Spleen (tissue), 11 donors: ENCODE measurements around the gene HES1. TPM values are rescaled to one million over a fixed set of nuclear protein-coding genes. Genes with fewer than 3 reads are reported as not detected.
A peak's percentile ranks its signal among the peaks of the same experiment; 100 is the strongest.

ENCODE experiments used
- DNase-seq: peaks from one replicate; pipeline ENCODE4 v3.0.0-alpha.2; 2020
- H3K27ac ChIP-seq, 8 donors: fragments of 200-600 bp; sonication (generic) in 7 of 8; 1 replicate in 4 of 8; 2 replicates in 4 of 8; pipeline versions ENCODE4 v1.5.0 to v1.8.0; 2016 to 2021; ENCODE audit warnings: inconsistent platforms in 4 of 8, mild to moderate bottlenecking in 4 of 8, moderate library complexity in 1 of 8
- H3K27me3 ChIP-seq, 7 donors: fragments of 200-600 bp; sonication (generic) in 6 of 7; replicated peaks in 1 of 7; 1 replicate in 4 of 7; 2 replicates in 3 of 7; pipeline versions ENCODE4 v1.5.0 to v1.8.0; 2016 to 2021; ENCODE audit warnings: inconsistent platforms in 3 of 7, mild to moderate bottlenecking in 1 of 7
- H3K36me3 ChIP-seq, 6 donors: fragments of 200-600 bp; sonication (generic) in 5 of 6; 1 replicate in 4 of 6; 2 replicates in 2 of 6; pipeline versions ENCODE4 v1.5.0 to v1.8.0; 2016 to 2021; ENCODE audit warnings: inconsistent platforms in 2 of 6
- H3K4me1 ChIP-seq, 6 donors: fragments of 200-600 bp; sonication (generic) in 5 of 6; 1 replicate in 3 of 6; 2 replicates in 3 of 6; pipeline versions ENCODE4 v1.5.0 to v1.8.0; 2016 to 2021; ENCODE audit warnings: inconsistent platforms in 3 of 6
- H3K4me3 ChIP-seq, 8 donors: fragments of 200-600 bp; sonication (generic) in 7 of 8; 1 replicate in 4 of 8; 2 replicates in 4 of 8; pipeline versions ENCODE4 v1.5.0 to v1.8.0; 2016 to 2021; ENCODE audit warnings: inconsistent platforms in 4 of 8, mild to moderate bottlenecking in 4 of 8, moderate library complexity in 2 of 8
- H3K9me3 ChIP-seq, 8 donors: fragments of 200-600 bp; sonication (generic) in 7 of 8; 1 replicate in 4 of 8; 2 replicates in 4 of 8; pipeline versions ENCODE4 v1.5.0 to v1.8.0; 2016 to 2021; ENCODE audit warnings: inconsistent platforms in 4 of 8
- CTCF ChIP-seq, 11 experiments: fragments of 200-600 bp in 7 of 11; fragments of 450-650 bp in 4 of 11; sonication (generic) in 4 of 11; IDR thresholded peaks in 8 of 11; conservative IDR thresholded peaks in 3 of 11; 1 replicate in 7 of 11; 2 replicates in 4 of 11; pipeline versions ENCODE4 v1.4.0 to v1.8.0; 2016 to 2021; ENCODE audit warnings: antibody characterized with exemption in 11 of 11, inconsistent platforms in 4 of 11, mild to moderate bottlenecking in 1 of 11
- POLR2A ChIP-seq, 3 donors: fragments of 450-650 bp; IDR thresholded peaks; one replicate each; pipeline ENCODE4 v1.5.1; 2017; ENCODE audit warnings: antibody characterized with exemption in 3 of 3, mild to moderate bottlenecking in 1 of 3
- POLR2AphosphoS5 ChIP-seq, 3 donors: sonication (generic); formaldehyde crosslinking; IDR thresholded peaks; one replicate each; pipeline ENCODE4 v1.5.1; 2017; ENCODE audit warnings: antibody characterized with exemption in 3 of 3
- WGBS, 5 donors: extraction: QIAGEN DNeasy Blood & Tissue Kit in 3 of 5; methylation state at CpG; one replicate each; pipeline versions ENCODE4 v1.1.5 to v1.1.7; 2013 to 2018; 5-methylcytosine and 5-hydroxymethylcytosine counted together
- intact Hi-C: fragments of 100-400 bp; cut with DNase I; formaldehyde crosslinking; loops from one replicate; pipeline ENCODE4 v1.15.0; 2023; ENCODE audit warnings: low total_unique reads
- polyA plus RNA-seq, 3 donors: library from polyadenylated mRNA; stranded (reverse); fragments of 200-250 nt; gene quantifications; one replicate each; pipeline ENCODE4 v1.2.1, GENCODE V29; 2013
- total RNA-seq, 7 donors: library from RNA; depleted of rRNA in 3 of 7; stranded (reverse); fragments of >200 nt in 3 of 7; fragmentation: NEBNext Ultra II Directional in 4 of 7; extraction: Animal tissue kit (Norgen Biotek cat#: 25700) in 4 of 7; gene quantifications; one replicate each; pipeline versions ENCODE4 v1.1.0 to v1.2.1, GENCODE V29; 2016 to 2021
- donor health status: healthy with polysubstance abuse.
- donor health status: DM: no; HTN: no; CAD: no; lungs with moderate emphysema.
- donor health status: DM: no; HTN: no; CAD: no.
- donor health status: Bipolar disorder and iron deficiency.
- donor health status: healthy.
- donor health status: DM: no; HTN: no; CAD: no.
- donor health status: DM: yes; HTN: yes; CAD: no.

HES1 gene
- total and polyA plus RNA-seq, 10 donors: 17.7 to 59.6 (median 40.0) TPM

- 51 to 66% (median 54%) methylated on average over 5 of the region's 5 CpGs for WGBS, 5 donors
- Histone ChIP-seq H3K27ac (peak overlapping the region in 2 of 8 donors; percentile 51 to 56), H3K4me1 (peaks cover 0 to 30% (median 16%) of the 10 kb centered on the region in 6 donors), H3K36me3 (no peaks in the 10 kb centered on the region), H3K9me3 (no peaks in the 10 kb centered on the region), H3K27me3 (peaks cover 0 to 20% (median 0%) of the 10 kb centered on the region in 7 donors), H3K4me3 (no peak overlapping the region)
- no peak for DNase-seq
- TF ChIP-seq POLR2AphosphoS5 (IDR thresholded peaks at IDR 0.05) (no peak), POLR2A (IDR thresholded peaks at IDR 0.05) (no peak), CTCF (IDR thresholded peaks at IDR 0.05 in 8 of 11, conservative IDR thresholded peaks at IDR 0.05 in 3 of 11) (no peak)
- intact Hi-C loops: no loop called here
Observed at GRCh38 chr3:194167480-194168282, 31.7 kb downstream of the HES1 start.

GRCh38 chr3:194168994-194169393, 33.0 kb downstream of the HES1 start:
- Histone ChIP-seq H3K27me3 (peaks cover 0 to 20% (median 0%) of the 10 kb centered on the region in 7 donors), H3K4me3 (no peak overlapping the region), H3K36me3 (no peaks in the 10 kb centered on the region), H3K9me3 (no peaks in the 10 kb centered on the region), H3K27ac (no peak overlapping the region), H3K4me1 (peaks cover 0 to 30% (median 16%) of the 10 kb centered on the region in 6 donors)
- WGBS, 5 donors: 89 to 94% (median 92%) methylated on average over 3 of the region's 3 CpGs
- intact Hi-C loops: no loop called here
- DNase-seq: no peak
- TF ChIP-seq CTCF (IDR thresholded peaks at IDR 0.05 in 8 of 11, conservative IDR thresholded peaks at IDR 0.05 in 3 of 11): no peak
- no peak for TF ChIP-seq POLR2AphosphoS5 (IDR thresholded peaks at IDR 0.05)
- TF ChIP-seq POLR2A (IDR thresholded peaks at IDR 0.05): no peak

GRCh38 chr3:194169595-194169994, 33.6 kb downstream of the HES1 start:
- intact Hi-C loops: no loop called here
- 91 to 96% (median 94%) methylated on average over 10 of the region's 10 CpGs for WGBS, 5 donors

More at GRCh38 chr3:194169595-194169994, 33.6 kb downstream of the HES1 start:
- TF ChIP-seq POLR2A (IDR thresholded peaks at IDR 0.05) (no peak), POLR2AphosphoS5 (IDR thresholded peaks at IDR 0.05) (no peak), CTCF (IDR thresholded peaks at IDR 0.05 in 8 of 11, conservative IDR thresholded peaks at IDR 0.05 in 3 of 11) (no peak)
- Histone ChIP-seq H3K27ac (no peak overlapping the region), H3K4me1 (peaks cover 0 to 30% (median 16%) of the 10 kb centered on the region in 6 donors), H3K9me3 (no peaks in the 10 kb centered on the region), H3K36me3 (no peaks in the 10 kb centered on the region), H3K27me3 (peaks cover 0 to 20% (median 0%) of the 10 kb centered on the region in 7 donors), H3K4me3 (no peak overlapping the region)
- no peak for DNase-seq
